GM21528 (cell line): Measurements from ENCODE around the gene ITPR1.
A peak's percentile ranks its signal among the peaks of the same experiment; 100 is the strongest.

Source experiments
- ATAC-seq: cut with Tn5 transposase; IDR thresholded peaks from one replicate; pipeline ENCODE4 v1.9.1; 2021; ENCODE audit warnings: mild to moderate bottlenecking, moderate library complexity; ENCODE audit not compliant: unreplicated experiment, low FRiP score

The ITPR1 gene

DNA sequence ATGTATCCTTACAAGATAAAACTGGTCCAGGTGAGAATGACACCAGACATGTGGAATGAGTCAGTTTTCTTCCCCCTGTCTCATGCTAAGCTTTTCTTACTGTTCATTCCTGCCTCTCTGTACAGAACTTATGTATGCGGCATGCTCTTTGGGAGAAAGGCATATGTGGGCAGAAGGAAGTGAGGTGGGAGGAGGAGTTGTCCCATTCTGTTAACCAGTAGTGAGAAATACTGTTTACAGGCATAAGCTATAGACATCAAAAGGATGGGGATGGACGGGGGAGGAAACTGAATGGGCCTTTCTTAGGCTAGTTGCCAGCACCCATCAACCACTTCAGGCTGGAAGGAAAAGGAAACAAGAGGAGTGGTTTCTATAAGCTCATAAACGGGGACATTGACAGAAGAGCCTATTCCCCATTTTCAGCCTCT is 342.5 kb downstream of the ITPR1 start:
- ATAC-seq: no peak

- no peak for ATAC-seq
Observed at GRCh38 chr3:4836516-4836915, 343.4 kb downstream of the ITPR1 start.

DNA sequence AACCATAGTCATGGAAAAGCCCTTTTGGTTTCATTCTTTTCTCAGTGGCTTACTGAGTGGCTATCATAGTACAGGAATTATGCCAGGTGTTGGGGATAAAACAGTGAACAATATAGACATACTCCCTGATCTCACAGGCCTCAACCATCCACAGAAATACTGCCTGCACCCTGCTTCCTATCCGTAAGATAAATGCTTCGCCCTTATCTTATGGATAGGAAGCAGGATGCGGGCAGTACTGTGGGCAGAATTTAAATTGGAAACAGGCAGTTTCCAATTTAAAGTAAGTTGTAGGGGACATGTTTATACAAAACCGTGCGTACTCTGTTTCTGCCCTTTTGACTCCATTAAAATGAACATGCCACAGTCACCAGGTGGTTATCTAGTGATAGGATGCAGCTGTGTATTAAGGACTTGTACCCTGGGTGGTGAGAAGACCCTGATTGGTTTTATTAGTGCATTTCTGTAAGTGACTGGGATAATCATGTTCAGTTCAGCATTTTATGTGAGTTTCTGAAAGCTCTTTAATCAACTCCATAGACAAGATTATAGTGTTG is 344.3 kb downstream of the ITPR1 start:
- no peak for ATAC-seq

DNA sequence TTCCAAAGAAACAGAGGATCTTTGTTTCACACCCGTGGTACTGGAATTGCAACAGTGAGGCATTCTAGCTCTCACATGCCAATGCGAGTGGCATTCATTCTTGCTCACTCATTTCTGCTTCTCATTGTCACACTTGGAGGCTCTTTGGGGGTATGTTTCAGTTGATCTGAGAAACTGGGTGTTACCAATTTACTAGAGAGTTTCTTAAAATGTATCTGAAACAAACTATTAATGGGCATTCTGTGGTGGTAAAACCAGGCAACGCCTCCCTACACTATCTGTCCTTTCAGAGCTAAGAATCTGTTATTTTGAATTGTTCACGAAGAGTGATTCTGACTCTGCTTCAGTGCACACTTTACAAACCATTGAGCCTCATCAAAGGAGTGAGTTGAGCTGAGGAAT is 345.5 kb downstream of the ITPR1 start:
- peak; percentile 75 for ATAC-seq

DNA sequence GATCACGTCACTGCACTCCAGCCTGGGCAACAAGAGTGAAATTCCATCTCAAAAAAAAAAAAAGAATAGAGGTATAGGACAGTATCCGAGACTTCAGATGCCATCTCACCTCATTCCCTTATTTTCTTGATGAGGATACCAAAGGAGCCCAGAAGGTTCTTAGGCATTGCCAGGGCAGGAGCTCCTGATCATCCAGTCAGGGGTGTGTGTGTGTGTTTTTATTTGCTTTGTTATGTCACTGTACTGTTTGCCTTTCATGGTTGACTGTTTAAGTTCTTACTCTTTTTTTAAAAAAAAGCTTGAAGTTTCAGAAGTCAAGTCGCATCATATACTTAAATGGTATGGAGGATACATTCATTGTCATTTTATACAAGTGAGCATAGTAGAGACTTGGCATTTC is 346.1 kb downstream of the ITPR1 start:
- no peak for ATAC-seq

DNA sequence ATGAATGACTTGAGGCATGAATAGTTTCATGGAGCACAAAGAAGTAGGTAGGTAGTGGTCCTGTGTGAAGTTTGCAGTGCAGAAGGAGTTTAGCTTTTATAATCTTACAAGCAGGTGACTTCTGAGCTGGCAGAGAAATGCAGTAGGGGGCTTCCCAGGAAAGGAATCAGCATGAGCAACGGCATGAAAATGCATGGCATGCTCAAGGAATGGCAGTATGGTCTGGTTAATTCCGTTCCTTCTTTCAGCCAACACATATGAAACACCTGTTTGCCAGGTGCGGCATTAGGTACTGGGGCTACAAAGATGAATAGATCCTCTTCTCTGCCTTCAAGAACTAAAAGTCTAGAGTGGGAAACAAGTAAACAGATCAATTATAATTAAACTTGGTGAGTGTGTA is 348.1 kb downstream of the ITPR1 start:
- no peak for ATAC-seq

DNA sequence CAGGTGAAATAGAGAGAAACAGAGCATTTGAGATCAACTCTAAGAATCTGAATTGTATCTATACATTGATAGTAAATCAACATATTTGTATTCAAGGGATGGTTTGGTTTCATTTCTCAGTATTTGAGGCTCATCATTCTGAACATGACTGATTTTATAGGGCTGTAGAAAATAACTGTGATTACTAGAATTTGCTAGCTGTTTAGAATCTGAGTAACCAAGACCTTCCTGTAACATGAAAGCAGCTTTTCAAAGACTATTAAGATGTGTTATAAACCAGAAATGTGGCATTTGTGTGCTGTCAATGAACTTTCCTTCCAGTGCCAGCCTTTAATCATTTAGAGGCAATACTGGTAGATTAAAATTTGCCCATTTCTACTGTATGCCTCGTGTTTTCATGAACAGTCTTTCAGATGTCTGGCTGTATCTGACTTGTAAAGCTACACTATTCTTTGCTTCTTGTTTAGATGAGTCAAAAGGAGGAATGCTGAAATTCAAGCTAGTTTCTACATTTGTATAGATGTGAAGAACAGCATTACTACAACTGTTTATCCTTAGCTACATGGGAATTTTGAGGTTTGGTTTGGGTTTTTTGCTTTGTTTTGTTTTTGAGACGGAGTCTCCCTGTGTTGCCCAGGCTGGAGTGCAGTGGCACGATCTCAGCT is 348.8 kb downstream of the ITPR1 start:
- no peak for ATAC-seq

DNA sequence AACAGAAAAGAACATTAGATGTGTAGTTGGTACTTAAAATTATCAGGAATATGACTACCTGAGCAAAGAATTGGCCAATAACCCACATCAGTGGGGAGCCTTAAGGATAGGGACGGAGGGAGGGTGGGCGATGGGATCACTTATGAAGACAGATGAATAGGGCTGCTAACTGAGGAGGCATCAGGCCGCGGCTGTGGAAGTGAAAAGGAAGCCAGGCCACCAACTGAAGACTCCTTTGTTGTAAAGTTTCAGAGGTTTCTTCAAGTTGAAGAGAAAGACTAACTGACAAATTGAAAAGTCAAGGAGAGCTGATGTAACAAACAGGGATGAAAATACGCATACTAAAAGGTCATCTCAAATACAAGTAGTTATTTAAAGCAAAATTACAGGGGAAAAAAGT is 350.5 kb downstream of the ITPR1 start:
- ATAC-seq: no peak

GRCh38 chr3:4845882-4846281 is 352.7 kb downstream of the ITPR1 start:
- ATAC-seq: peak; percentile 80

- no peak for ATAC-seq
Observed at GRCh38 chr3:4846543-4846942, 353.4 kb downstream of the ITPR1 start.

GRCh38 chr3:4848176-4848825 is 355.2 kb downstream of the ITPR1 start:
- ATAC-seq: no peak

- no peak for ATAC-seq
Observed at GRCh38 chr3:4849136-4849535, 356.0 kb downstream of the ITPR1 start.

DNA sequence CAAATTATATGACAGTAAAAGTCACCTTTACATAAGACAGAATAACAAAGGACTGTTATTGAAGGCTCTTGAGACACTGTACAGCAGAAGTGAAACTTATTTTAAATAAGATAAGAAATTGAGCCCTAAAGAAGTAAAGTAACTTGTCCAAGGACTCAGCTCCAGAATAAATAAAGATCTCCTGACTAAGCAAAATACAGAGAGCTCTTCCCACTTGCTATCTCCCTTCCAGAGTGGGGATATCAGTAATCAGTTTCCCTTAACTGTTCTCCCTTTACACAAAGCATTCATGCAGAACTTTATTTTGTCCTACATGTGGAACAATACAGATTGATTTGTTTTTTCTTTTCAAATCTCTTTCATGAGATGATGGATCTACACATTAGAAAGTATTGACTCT is 356.6 kb downstream of the ITPR1 start:
- no peak for ATAC-seq

- ATAC-seq: peak; percentile 47
Observed at GRCh38 chr3:4850211-4850927, 357.2 kb downstream of the ITPR1 start.

GRCh38 chr3:4850928-4851265 is 357.7 kb downstream of the ITPR1 start:
- peak; percentile 46 for ATAC-seq

DNA sequence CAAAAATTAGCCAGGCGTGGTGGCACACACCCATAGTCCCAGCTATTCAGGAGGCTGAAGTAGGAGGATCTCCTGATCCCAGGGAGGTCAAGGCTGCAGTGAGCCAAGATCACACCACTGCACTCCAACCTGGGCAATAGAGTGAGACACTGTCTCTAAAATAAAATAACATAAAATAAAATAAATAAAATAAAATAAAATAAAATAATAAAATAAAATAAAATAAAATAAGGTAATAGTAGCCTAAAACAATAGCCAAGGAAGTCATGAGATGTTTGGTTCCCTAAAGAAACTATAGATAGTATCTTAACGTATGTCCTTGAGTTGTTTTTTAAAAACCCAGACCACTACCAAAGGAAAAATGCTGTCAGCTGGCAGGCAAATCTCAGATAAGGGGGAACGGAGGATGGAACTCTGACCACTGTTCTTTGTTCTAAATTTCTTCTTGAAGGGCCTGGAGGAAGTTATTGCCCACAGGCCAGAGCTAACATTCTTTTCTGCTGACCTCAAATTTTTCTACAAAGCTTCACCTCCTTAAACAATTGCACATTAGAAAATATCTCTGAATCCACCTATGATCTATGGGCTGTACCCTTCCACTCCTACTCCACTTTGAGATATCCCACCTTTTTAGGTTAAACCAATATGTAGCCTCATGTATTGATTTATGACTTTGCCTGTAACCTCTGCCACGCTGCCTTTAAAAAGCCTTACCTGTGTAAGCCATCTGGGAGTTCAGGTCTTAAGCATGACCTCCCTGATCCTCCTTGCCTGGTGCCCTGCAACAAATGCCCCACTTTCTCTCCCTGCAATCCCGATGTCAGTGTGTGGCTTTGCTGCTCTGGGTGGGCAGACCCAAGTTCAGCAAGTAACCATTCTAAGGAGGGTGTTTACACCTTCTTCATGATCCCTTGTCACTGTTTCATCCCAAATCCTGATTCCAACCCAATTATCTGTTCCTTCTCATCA is 359.9 kb downstream of the ITPR1 start:
- no peak for ATAC-seq

- ATAC-seq: no peak
Observed at GRCh38 chr3:4853749-4854140, 360.6 kb downstream of the ITPR1 start.

DNA sequence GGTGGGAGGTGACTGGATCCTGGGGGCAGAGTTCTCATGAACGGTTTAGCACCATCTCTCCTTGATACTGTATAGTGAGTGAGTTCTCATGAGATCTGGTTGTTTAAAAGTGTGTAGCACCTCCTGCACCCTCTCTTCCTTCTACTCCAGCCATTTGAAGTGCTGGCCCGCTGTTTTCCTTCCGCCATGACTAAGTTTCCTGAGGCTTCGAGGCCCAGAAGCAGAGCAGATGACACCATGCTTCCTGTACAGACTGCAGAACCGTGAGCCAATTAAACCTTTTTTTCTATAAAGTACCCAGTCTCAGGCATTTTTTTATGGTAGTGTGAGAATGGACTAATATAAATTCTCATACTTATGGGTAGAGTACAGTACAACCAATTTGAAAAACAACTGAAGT is 362.5 kb downstream of the ITPR1 start:
- ATAC-seq: no peak

- ATAC-seq: no peak
Observed at GRCh38 chr3:4856136-4856535, 363.0 kb downstream of the ITPR1 start.

GRCh38 chr3:4856564-4856963 is 363.4 kb downstream of the ITPR1 start:
- ATAC-seq: no peak
